HepG2 (cell line): Measurements from ENCODE around the gene PRM2. TPM values are rescaled to one million over a fixed set of nuclear protein-coding genes. Genes with fewer than 3 reads are reported as not detected.

ENCODE experiments used
- AHR ChIP-seq: IDR thresholded peaks from 2 replicates; pipeline ENCODE4 v1.6.1; 2018; ENCODE audit warnings: missing genetic modification reagents, missing compliant biosample characterization
- GPN1 ChIP-seq: sonication (generic); formaldehyde crosslinking; IDR thresholded peaks from 2 replicates; pipeline ENCODE4 v1.5.1; 2020; ENCODE audit warnings: missing genetic modification reagents, borderline replicate concordance
- JARID2 ChIP-seq: sonication (generic); formaldehyde crosslinking; IDR thresholded peaks from 2 replicates; pipeline ENCODE4 v1.8.1; 2023; ENCODE audit warnings: missing genetic modification reagents, inconsistent platforms; ENCODE audit not compliant: insufficient replicate concordance
- KDM4B ChIP-seq: sonication (generic); formaldehyde crosslinking; IDR thresholded peaks from 2 replicates; pipeline ENCODE4 v1.4.0; 2020; ENCODE audit warnings: missing genetic modification reagents
- NCOA2 ChIP-seq: sonication (generic); formaldehyde crosslinking; IDR thresholded peaks from 2 replicates; pipeline ENCODE4 v1.8.0; 2022; ENCODE audit warnings: inconsistent platforms
- NFE2 ChIP-seq: sonication (generic); formaldehyde crosslinking; IDR thresholded peaks from 2 replicates; pipeline ENCODE4 v1.4.0; 2020; ENCODE audit warnings: missing genetic modification reagents
- REPIN1 ChIP-seq: sonication (generic); formaldehyde crosslinking; IDR thresholded peaks from 2 replicates; pipeline ENCODE4 v1.8.0; 2022; ENCODE audit warnings: missing genetic modification reagents, low read depth, mild to moderate bottlenecking, borderline replicate concordance
- RFX5 ChIP-seq: IDR thresholded peaks from 2 replicates; pipeline ENCODE4 v1.6.1; 2011; ENCODE audit warnings: low read depth, low read length, improper control_type of control experiment
- TFDP2 ChIP-seq: sonication (generic); formaldehyde crosslinking; IDR thresholded peaks from 2 replicates; pipeline ENCODE4 v1.4.0; 2020; ENCODE audit warnings: missing genetic modification reagents
- TRAFD1 ChIP-seq: sonication (generic); formaldehyde crosslinking; IDR thresholded peaks from 2 replicates; pipeline ENCODE4 v1.5.1; 2020; ENCODE audit warnings: missing genetic modification reagents, mild to moderate bottlenecking, borderline replicate concordance
- ZFP41 ChIP-seq: sonication (generic); formaldehyde crosslinking; IDR thresholded peaks from 2 replicates; pipeline ENCODE4 v1.4.0; 2020; ENCODE audit warnings: mild to moderate bottlenecking, missing genetic modification reagents, borderline replicate concordance
- ZNF17 ChIP-seq: sonication (generic); formaldehyde crosslinking; IDR thresholded peaks from 2 replicates; pipeline ENCODE4 v1.5.0; 2020; ENCODE audit warnings: mild to moderate bottlenecking, missing genetic modification reagents
- ZNF367 ChIP-seq: sonication (generic); formaldehyde crosslinking; IDR thresholded peaks from 2 replicates; pipeline ENCODE4 v1.4.0; 2020; ENCODE audit warnings: missing genetic modification reagents, borderline replicate concordance
- ZNF629 ChIP-seq: sonication (generic); formaldehyde crosslinking; conservative IDR thresholded peaks from 2 replicates; pipeline ENCODE4 v1.5.0; 2020; ENCODE audit warnings: missing genetic modification reagents
- ZNF788 ChIP-seq: sonication (generic); formaldehyde crosslinking; IDR thresholded peaks from 2 replicates; pipeline ENCODE4 v1.5.0; 2020; ENCODE audit warnings: mild to moderate bottlenecking, missing genetic modification reagents, borderline replicate concordance
- ZNF83 ChIP-seq: sonication (generic); formaldehyde crosslinking; IDR thresholded peaks from 2 replicates; pipeline ENCODE4 v1.4.0; 2020; ENCODE audit warnings: missing genetic modification reagents, mild to moderate bottlenecking, borderline replicate concordance
- polyA plus RNA-seq, 8 experiments: library from polyadenylated mRNA; depleted of rRNA in 3 of 8; stranded (reverse) in 7 of 8; unstranded in 1 of 8; fragments of >200 nt; fragmentation: Illumina TruSeq in 4 of 8; extraction: Trizol in 4 of 8; gene quantifications; 2 replicates each; pipeline versions ENCODE4 v1.2.1 to v1.2.3, GENCODE V29; 2011 to 2016; ENCODE audit warnings: low read depth in 4 of 8, missing spikeins in 1 of 8, mixed read lengths in 1 of 8; ENCODE audit not compliant: insufficient read depth in 1 of 8
- total RNA-seq, 5 experiments: library from RNA; depleted of rRNA; stranded (reverse); fragments of >200 nt; fragmentation: Illumina TruSeq; extraction: Trizol; gene quantifications; 2 replicates each; pipeline ENCODE4 v1.2.3, GENCODE V29; 2016; ENCODE audit warnings: low read depth in 1 of 5
- TF ChIP-seq, protein P1 (sequence below): IDR thresholded peaks from 2 replicates; pipeline ENCODE4 v1.6.1; 2018; ENCODE audit warnings: missing genetic modification reagents
- TF ChIP-seq, protein P2 (sequence below): sonication (generic); formaldehyde crosslinking; IDR thresholded peaks from 2 replicates; pipeline ENCODE4 v1.4.0; 2020; ENCODE audit warnings: missing genetic modification reagents, mild to moderate bottlenecking, borderline replicate concordance

The PRM2 gene
- total and polyA plus RNA-seq, 2 of the 13 experiments (the other 11 are each of a cell fraction or from before 2014, with no cell fraction given), result 0.54 TPM; not detected in 1

DNA sequence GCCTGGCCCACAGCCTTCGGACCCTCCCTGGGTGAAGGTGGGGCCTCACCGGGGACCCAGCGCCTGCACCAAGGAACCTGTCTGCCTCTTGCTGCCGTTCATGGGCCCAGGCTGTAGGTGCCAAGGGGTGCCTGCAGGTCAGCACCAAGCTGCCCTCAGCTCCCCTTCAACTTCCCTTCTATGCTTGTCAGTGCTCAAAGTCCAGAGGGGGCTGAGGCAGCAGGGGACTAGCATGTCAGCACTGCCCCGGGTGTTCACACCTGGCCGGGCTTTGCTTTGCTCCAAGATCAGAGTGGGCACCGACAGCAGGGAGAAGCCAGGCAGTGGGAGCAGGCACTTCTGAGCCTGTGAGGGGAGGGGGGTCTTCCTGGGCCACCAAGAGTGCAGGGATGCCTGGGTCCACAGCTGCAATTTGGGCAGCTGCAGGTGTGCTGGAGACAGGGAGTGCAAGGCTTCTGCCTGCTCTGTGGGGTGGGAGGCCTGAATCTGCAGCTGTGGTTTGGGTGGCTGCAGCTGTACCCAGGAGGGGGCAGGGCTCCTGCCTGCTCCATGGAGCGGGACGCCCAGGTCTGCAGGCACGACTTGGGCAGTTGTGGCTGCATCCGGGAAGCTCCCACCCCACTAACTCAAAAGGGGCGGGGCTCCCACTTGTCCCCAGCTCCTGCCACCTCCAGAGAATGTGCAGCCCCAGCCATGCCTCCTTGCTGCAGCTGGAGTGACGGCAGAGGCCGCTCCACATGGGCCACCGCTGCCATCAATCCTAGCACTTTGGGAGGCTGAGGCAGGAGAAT lies 32.4 kb upstream of the PRM2 start (continued):
- peak; percentile 31 for TF ChIP-seq ZNF788 (CRISPR knock-in tag)
- no peak for TF ChIP-seq RFX5
- TF ChIP-seq ZNF367, result no peak
- no peak for TF ChIP-seq ZFP41 (CRISPR knock-in tag)
- TF ChIP-seq TFDP2 (CRISPR knock-in tag), result 0 out of 2 replicates have a peak, but pooled peaks have one; percentile 29
- TF ChIP-seq, protein P1, sequence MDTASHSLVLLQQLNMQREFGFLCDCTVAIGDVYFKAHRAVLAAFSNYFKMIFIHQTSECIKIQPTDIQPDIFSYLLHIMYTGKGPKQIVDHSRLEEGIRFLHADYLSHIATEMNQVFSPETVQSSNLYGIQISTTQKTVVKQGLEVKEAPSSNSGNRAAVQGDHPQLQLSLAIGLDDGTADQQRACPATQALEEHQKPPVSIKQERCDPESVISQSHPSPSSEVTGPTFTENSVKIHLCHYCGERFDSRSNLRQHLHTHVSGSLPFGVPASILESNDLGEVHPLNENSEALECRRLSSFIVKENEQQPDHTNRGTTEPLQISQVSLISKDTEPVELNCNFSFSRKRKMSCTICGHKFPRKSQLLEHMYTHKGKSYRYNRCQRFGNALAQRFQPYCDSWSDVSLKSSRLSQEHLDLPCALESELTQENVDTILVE, result no peak
- TF ChIP-seq GPN1 (CRISPR knock-in tag), result no peak
- TF ChIP-seq, protein P2, sequence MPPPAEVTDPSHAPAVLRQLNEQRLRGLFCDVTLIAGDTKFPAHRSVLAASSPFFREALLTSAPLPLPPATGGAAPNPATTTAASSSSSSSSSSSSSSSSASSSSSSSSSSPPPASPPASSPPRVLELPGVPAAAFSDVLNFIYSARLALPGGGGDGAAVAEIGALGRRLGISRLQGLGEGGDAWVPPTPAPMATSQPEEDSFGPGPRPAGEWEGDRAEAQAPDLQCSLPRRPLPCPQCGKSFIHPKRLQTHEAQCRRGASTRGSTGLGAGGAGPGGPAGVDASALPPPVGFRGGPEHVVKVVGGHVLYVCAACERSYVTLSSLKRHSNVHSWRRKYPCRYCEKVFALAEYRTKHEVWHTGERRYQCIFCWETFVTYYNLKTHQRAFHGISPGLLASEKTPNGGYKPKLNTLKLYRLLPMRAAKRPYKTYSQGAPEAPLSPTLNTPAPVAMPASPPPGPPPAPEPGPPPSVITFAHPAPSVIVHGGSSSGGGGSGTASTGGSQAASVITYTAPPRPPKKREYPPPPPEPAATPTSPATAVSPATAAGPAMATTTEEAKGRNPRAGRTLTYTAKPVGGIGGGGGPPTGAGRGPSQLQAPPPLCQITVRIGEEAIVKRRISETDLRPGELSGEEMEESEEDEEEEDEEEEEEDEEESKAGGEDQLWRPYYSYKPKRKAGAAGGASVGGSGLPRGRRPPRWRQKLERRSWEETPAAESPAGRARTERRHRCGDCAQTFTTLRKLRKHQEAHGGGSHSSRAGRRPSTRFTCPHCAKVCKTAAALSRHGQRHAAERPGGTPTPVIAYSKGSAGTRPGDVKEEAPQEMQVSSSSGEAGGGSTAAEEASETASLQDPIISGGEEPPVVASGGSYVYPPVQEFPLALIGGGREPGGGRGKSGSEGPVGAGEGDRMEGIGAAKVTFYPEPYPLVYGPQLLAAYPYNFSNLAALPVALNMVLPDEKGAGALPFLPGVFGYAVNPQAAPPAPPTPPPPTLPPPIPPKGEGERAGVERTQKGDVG (CRISPR knock-in tag), result no peak; the same call in 1 of the 2 replicates
- peak; percentile 38; the same call in 1 of the 2 replicates for TF ChIP-seq KDM4B (CRISPR knock-in tag)
- no peak for TF ChIP-seq JARID2 (CRISPR knock-in tag)
- TF ChIP-seq ZNF629 (CRISPR knock-in tag), result peak; percentile 49; the same call in 1 of the 2 replicates
- TF ChIP-seq NCOA2 (CRISPR knock-in tag), result peak; percentile 25; the same call in 1 of the 2 replicates
- peak; percentile 56; the same call in 1 of the 2 replicates for TF ChIP-seq ZNF83 (CRISPR knock-in tag)
- TF ChIP-seq REPIN1 (CRISPR knock-in tag), result 0 out of 2 replicates have a peak, but pooled peaks have one; percentile 40
- no peak for TF ChIP-seq NFE2 (CRISPR knock-in tag)
- TF ChIP-seq ZNF17 (CRISPR knock-in tag), result no peak
- TF ChIP-seq AHR (CRISPR knock-in tag), result peak; percentile 71
- TF ChIP-seq TRAFD1, result peak; percentile 61
